DOHH2 (cell line): ENCODE results near the gene FRMPD1.

Experiments
- H3F3A ChIP-seq: fragments of 200-600 bp; sonication (generic), shearing (Covaris generic); 2 replicates; pipeline ENCODE4 v1.6.0; 2016; ENCODE audit warnings: antibody characterized with exemption, mild to moderate bottlenecking; ENCODE audit not compliant: control insufficient read depth, insufficient read depth
- H3K27ac ChIP-seq: fragments of 200-600 bp; sonication (generic); 2 replicates; pipeline ENCODE4 v1.5.1; 2014; ENCODE audit warnings: low read depth, mild to moderate bottlenecking, low read length, moderate library complexity
- H3K27me3 ChIP-seq: fragments of 200-600 bp; sonication (generic); 2 replicates; pipeline ENCODE4 v1.6.1; 2014; ENCODE audit warnings: mild to moderate bottlenecking, low read length, mixed read lengths; ENCODE audit not compliant: control insufficient read depth
- H3K36me3 ChIP-seq: fragments of 200-600 bp; sonication (generic); 2 replicates; pipeline ENCODE4 v1.6.1; 2014; ENCODE audit warnings: mild to moderate bottlenecking, low read length, moderate library complexity, mixed read lengths; ENCODE audit not compliant: control insufficient read depth
- H3K4me1 ChIP-seq: fragments of 200-600 bp; sonication (generic); 2 replicates; pipeline ENCODE4 v1.6.1; 2014; ENCODE audit warnings: mild to moderate bottlenecking, low read length, mixed read lengths; ENCODE audit not compliant: control insufficient read depth
- H3K4me2 ChIP-seq: fragments of 200-600 bp; sonication (generic); 2 replicates; pipeline ENCODE4 v1.6.0; 2014; ENCODE audit warnings: mild to moderate bottlenecking, low read length, moderate library complexity
- H3K4me3 ChIP-seq: fragments of 200-600 bp; sonication (generic); 2 replicates; pipeline ENCODE4 v1.5.1; 2014; ENCODE audit warnings: mild to moderate bottlenecking, low read length, mixed read lengths
- H3K79me2 ChIP-seq: fragments of 200-600 bp; sonication (generic); 2 replicates; pipeline ENCODE4 v1.6.1; 2014; ENCODE audit warnings: mild to moderate bottlenecking, low read length, mixed read lengths; ENCODE audit not compliant: control insufficient read depth
- H3K9me2 ChIP-seq: fragments of 200-600 bp; sonication (generic); replicated peaks from 2 replicates; pipeline ENCODE4 v1.6.1; 2014; ENCODE audit warnings: mild to moderate bottlenecking, low read length, mixed read lengths; ENCODE audit not compliant: control insufficient read depth
- H3K9me3 ChIP-seq: fragments of 200-600 bp; sonication (generic); 2 replicates; pipeline ENCODE4 v1.6.1; 2014; ENCODE audit warnings: antibody characterized with exemption, low read length, mixed read lengths; ENCODE audit not compliant: control insufficient read depth, insufficient read depth
- H4K20me1 ChIP-seq: fragments of 200-600 bp; sonication (generic); 2 replicates; pipeline ENCODE4 v1.6.0; 2014; ENCODE audit warnings: low read depth, mild to moderate bottlenecking, antibody characterized with exemption, low read length, moderate library complexity; ENCODE audit not compliant: control insufficient read depth, insufficient read depth
- CTCF ChIP-seq: fragments of 200-600 bp; sonication (generic); IDR thresholded peaks from one replicate; pipeline ENCODE4 v1.5.1; 2014; ENCODE audit warnings: antibody characterized with exemption, mild to moderate bottlenecking, low read depth, low read length; ENCODE audit not compliant: poor library complexity, severe bottlenecking
- EZH2phosphoT487 ChIP-seq: fragments of 200-600 bp; sonication (generic); IDR thresholded peaks from 2 replicates; pipeline ENCODE4 v1.6.1; 2017; ENCODE audit warnings: borderline replicate concordance, mild to moderate bottlenecking, antibody characterized with exemption, low read length, moderate library complexity, mixed read lengths

Gene FRMPD1

GRCh38 chr9:37769995-37770394 is 119.2 kb downstream of the FRMPD1 start:
- Histone ChIP-seq H3K4me3 (no peak overlapping the region), H3K9me3 (no peaks in the 10 kb centered on the region), H3K79me2 (no peaks in the 10 kb centered on the region), H3K36me3 (0 out of 2 replicates have a peak, but pooled peaks cover 2% of the 10 kb centered on the region), H4K20me1 (no peaks in the 10 kb centered on the region), H3F3A (0 out of 2 replicates have a peak, but pooled peaks cover 2% of the 10 kb centered on the region), H3K27me3 (no peaks in the 10 kb centered on the region), H3K27ac (no peak overlapping the region), H3K4me1 (no peaks in the 10 kb centered on the region), H3K4me2 (no peak overlapping the region), H3K9me2 (no peaks in the 10 kb centered on the region)
- no peak for TF ChIP-seq EZH2phosphoT487
- TF ChIP-seq CTCF: no peak

DNA sequence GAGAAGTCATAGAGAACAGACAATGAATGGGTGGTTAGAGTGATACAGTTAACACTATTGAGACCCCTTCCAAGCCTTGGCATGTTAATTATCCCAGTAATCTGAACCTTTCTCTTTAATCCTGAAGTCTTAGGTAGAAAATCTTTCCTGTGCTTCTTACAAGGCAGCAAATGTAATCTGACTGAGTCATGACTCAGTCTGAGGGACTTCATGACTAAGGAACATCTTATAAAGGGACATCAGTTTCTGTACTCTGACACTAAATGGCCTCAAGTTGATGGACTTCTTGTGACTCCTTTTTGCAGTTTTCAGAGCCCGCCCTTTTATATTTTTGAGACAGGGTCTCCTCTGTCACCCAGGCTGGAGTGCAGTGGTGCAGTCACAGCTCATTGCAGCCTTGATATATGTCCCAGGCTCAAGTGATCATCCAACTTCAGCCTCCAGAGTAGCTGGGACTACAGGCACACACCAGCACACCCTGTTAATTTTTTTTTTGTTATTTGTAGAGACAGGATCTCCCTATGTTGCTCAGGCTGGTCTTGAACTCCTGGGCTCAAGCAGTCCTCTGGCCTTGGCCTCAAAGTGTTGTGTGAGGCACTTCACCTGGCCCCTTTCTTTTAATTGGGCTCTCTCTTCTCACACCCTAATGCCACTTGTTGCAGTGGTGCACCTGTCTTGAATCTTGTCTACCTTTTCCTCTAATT is 124.6 kb downstream of the FRMPD1 start:
- no peak overlapping the region for H3K4me2 ChIP-seq
- no peaks in the 10 kb centered on the region for H3K27me3 ChIP-seq
- peaks cover 47% of the 10 kb centered on the region for H3K36me3 ChIP-seq
- no peaks in the 10 kb centered on the region for H3K9me3 ChIP-seq
- no peaks in the 10 kb centered on the region for H3K9me2 ChIP-seq
- no peak overlapping the region for H3K4me3 ChIP-seq
- H3K4me1 ChIP-seq: no peaks in the 10 kb centered on the region
- TF ChIP-seq CTCF: no peak
- TF ChIP-seq EZH2phosphoT487: no peak
- H4K20me1 ChIP-seq: no peaks in the 10 kb centered on the region
- H3F3A ChIP-seq: 0 out of 2 replicates have a peak, but pooled peaks cover 2% of the 10 kb centered on the region
- H3K27ac ChIP-seq: no peak overlapping the region
- peaks cover 3% of the 10 kb centered on the region; the same call in 1 of the 2 replicates for H3K79me2 ChIP-seq

GRCh38 chr9:37776328-37776727 is 125.6 kb downstream of the FRMPD1 start:
- Histone ChIP-seq H3K27me3 (no peaks in the 10 kb centered on the region), H3K9me3 (no peaks in the 10 kb centered on the region), H3K4me2 (no peak overlapping the region), H3K4me1 (no peaks in the 10 kb centered on the region), H3K36me3 (peaks cover 56% of the 10 kb centered on the region), H3K27ac (no peak overlapping the region), H3K4me3 (no peak overlapping the region), H3K9me2 (no peaks in the 10 kb centered on the region), H3F3A (no peaks in the 10 kb centered on the region), H3K79me2 (peaks cover 12% of the 10 kb centered on the region), H4K20me1 (0 out of 2 replicates have a peak, but pooled peaks cover 1% of the 10 kb centered on the region)
- no peak for TF ChIP-seq CTCF
- no peak for TF ChIP-seq EZH2phosphoT487
